ENCODE results near the gene FOXP1.

The FOXP1 gene

GRCh38 chr3:71050538-71051258 lies 532.8 kb downstream of the FOXP1 start:
- Histone ChIP-seq H3K4me1 (ENCODE audit: control insufficient read depth, insufficient read depth, low read length) (peaks cover 54% of the 10 kb centered on the region), H3K27me3 (ENCODE audit: control insufficient read depth, insufficient read depth, low read length) (no peaks in the 10 kb centered on the region), H3K9ac (ENCODE audit: low read length) (no peak overlapping the region), H3K4me3 (ENCODE audit: low read length) (no peak overlapping the region), H3K36me3 (ENCODE audit: control insufficient read depth, insufficient read depth, low read length) (peaks cover 4% of the 10 kb centered on the region), H3K9me3 (ENCODE audit: control insufficient read depth, low read length) (no peaks in the 10 kb centered on the region)

GRCh38 chr3:71050166-71050537 lies 533.4 kb downstream of the FOXP1 start:
- H3K4me3 ChIP-seq (ENCODE audit: low read length) = no peak overlapping the region
- no peaks in the 10 kb centered on the region for H3K27me3 ChIP-seq (ENCODE audit: control insufficient read depth, insufficient read depth, low read length)
- H3K9me3 ChIP-seq (ENCODE audit: control insufficient read depth, low read length) = no peaks in the 10 kb centered on the region
- H3K36me3 ChIP-seq (ENCODE audit: control insufficient read depth, insufficient read depth, low read length) = peaks cover 4% of the 10 kb centered on the region
- H3K9ac ChIP-seq (ENCODE audit: low read length) = no peak overlapping the region
- H3K4me1 ChIP-seq (ENCODE audit: control insufficient read depth, insufficient read depth, low read length) = peaks cover 54% of the 10 kb centered on the region

- no peaks in the 10 kb centered on the region for H3K27me3 ChIP-seq (ENCODE audit: control insufficient read depth, insufficient read depth, low read length)
- H3K9me3 ChIP-seq (ENCODE audit: control insufficient read depth, low read length) = no peaks in the 10 kb centered on the region
- peak overlapping the region; percentile 20 for H3K9ac ChIP-seq (ENCODE audit: low read length)
- peaks cover 54% of the 10 kb centered on the region for H3K4me1 ChIP-seq (ENCODE audit: control insufficient read depth, insufficient read depth, low read length)
- no peak overlapping the region for H3K4me3 ChIP-seq (ENCODE audit: low read length)
- H3K36me3 ChIP-seq (ENCODE audit: control insufficient read depth, insufficient read depth, low read length) = peaks cover 4% of the 10 kb centered on the region
Measured at GRCh38 chr3:71048948-71049347, 534.6 kb downstream of the FOXP1 start.

GRCh38 chr3:71047616-71048531 lies 535.7 kb downstream of the FOXP1 start:
- H3K36me3 ChIP-seq (ENCODE audit: control insufficient read depth, insufficient read depth, low read length) = peaks cover 4% of the 10 kb centered on the region
- H3K4me3 ChIP-seq (ENCODE audit: low read length) = no peak overlapping the region
- H3K4me1 ChIP-seq (ENCODE audit: control insufficient read depth, insufficient read depth, low read length) = peaks cover 43% of the 10 kb centered on the region
- H3K27me3 ChIP-seq (ENCODE audit: control insufficient read depth, insufficient read depth, low read length) = no peaks in the 10 kb centered on the region
- H3K9ac ChIP-seq (ENCODE audit: low read length) = no peak overlapping the region
- H3K9me3 ChIP-seq (ENCODE audit: control insufficient read depth, low read length) = no peaks in the 10 kb centered on the region

- Histone ChIP-seq H3K9me3 (ENCODE audit: control insufficient read depth, low read length) (no peaks in the 10 kb centered on the region), H3K36me3 (ENCODE audit: control insufficient read depth, insufficient read depth, low read length) (peaks cover 4% of the 10 kb centered on the region), H3K4me1 (ENCODE audit: control insufficient read depth, insufficient read depth, low read length) (peaks cover 32% of the 10 kb centered on the region), H3K9ac (ENCODE audit: low read length) (no peak overlapping the region), H3K27me3 (ENCODE audit: control insufficient read depth, insufficient read depth, low read length) (no peaks in the 10 kb centered on the region), H3K4me3 (ENCODE audit: low read length) (no peak overlapping the region)
Measured at GRCh38 chr3:71046791-71047190, 536.7 kb downstream of the FOXP1 start.

GRCh38 chr3:71045917-71046282 lies 537.6 kb downstream of the FOXP1 start:
- no peaks in the 10 kb centered on the region for H3K27me3 ChIP-seq (ENCODE audit: control insufficient read depth, insufficient read depth, low read length)
- H3K36me3 ChIP-seq (ENCODE audit: control insufficient read depth, insufficient read depth, low read length) = peaks cover 4% of the 10 kb centered on the region
- H3K4me3 ChIP-seq (ENCODE audit: low read length) = no peak overlapping the region
- H3K9me3 ChIP-seq (ENCODE audit: control insufficient read depth, low read length) = no peaks in the 10 kb centered on the region
- H3K4me1 ChIP-seq (ENCODE audit: control insufficient read depth, insufficient read depth, low read length) = peaks cover 23% of the 10 kb centered on the region
- H3K9ac ChIP-seq (ENCODE audit: low read length) = no peak overlapping the region

- Histone ChIP-seq H3K4me3 (ENCODE audit: low read length) (no peak overlapping the region), H3K27me3 (ENCODE audit: control insufficient read depth, insufficient read depth, low read length) (no peaks in the 10 kb centered on the region), H3K36me3 (ENCODE audit: control insufficient read depth, insufficient read depth, low read length) (peaks cover 4% of the 10 kb centered on the region), H3K9me3 (ENCODE audit: control insufficient read depth, low read length) (no peaks in the 10 kb centered on the region), H3K9ac (ENCODE audit: low read length) (no peak overlapping the region), H3K4me1 (ENCODE audit: control insufficient read depth, insufficient read depth, low read length) (peaks cover 18% of the 10 kb centered on the region)
Measured at GRCh38 chr3:71045212-71045916, 538.2 kb downstream of the FOXP1 start.

- H3K4me3 ChIP-seq (ENCODE audit: low read length) = no peak overlapping the region
- H3K9ac ChIP-seq (ENCODE audit: low read length) = no peak overlapping the region
- peaks cover 4% of the 10 kb centered on the region for H3K36me3 ChIP-seq (ENCODE audit: control insufficient read depth, insufficient read depth, low read length)
- no peaks in the 10 kb centered on the region for H3K27me3 ChIP-seq (ENCODE audit: control insufficient read depth, insufficient read depth, low read length)
- no peaks in the 10 kb centered on the region for H3K9me3 ChIP-seq (ENCODE audit: control insufficient read depth, low read length)
- no peaks in the 10 kb centered on the region for H3K4me1 ChIP-seq (ENCODE audit: control insufficient read depth, insufficient read depth, low read length)
Measured at GRCh38 chr3:71042759-71043158, 540.8 kb downstream of the FOXP1 start.

- no peaks in the 10 kb centered on the region for H3K27me3 ChIP-seq (ENCODE audit: control insufficient read depth, insufficient read depth, low read length)
- H3K9ac ChIP-seq (ENCODE audit: low read length) = no peak overlapping the region
- H3K4me3 ChIP-seq (ENCODE audit: low read length) = no peak overlapping the region
- no peaks in the 10 kb centered on the region for H3K36me3 ChIP-seq (ENCODE audit: control insufficient read depth, insufficient read depth, low read length)
- no peaks in the 10 kb centered on the region for H3K4me1 ChIP-seq (ENCODE audit: control insufficient read depth, insufficient read depth, low read length)
- H3K9me3 ChIP-seq (ENCODE audit: control insufficient read depth, low read length) = no peaks in the 10 kb centered on the region
Measured at GRCh38 chr3:71041371-71041770, 542.2 kb downstream of the FOXP1 start.

- H3K36me3 ChIP-seq (ENCODE audit: control insufficient read depth, insufficient read depth, low read length) = no peaks in the 10 kb centered on the region
- H3K4me1 ChIP-seq (ENCODE audit: control insufficient read depth, insufficient read depth, low read length) = peaks cover 11% of the 10 kb centered on the region
Measured at GRCh38 chr3:71039332-71039731, 544.2 kb downstream of the FOXP1 start.

GRCh38 chr3:71037775-71038174 lies 545.8 kb downstream of the FOXP1 start:
- no peaks in the 10 kb centered on the region for H3K9me3 ChIP-seq (ENCODE audit: control insufficient read depth, low read length)
- peaks cover 5% of the 10 kb centered on the region for H3K36me3 ChIP-seq (ENCODE audit: control insufficient read depth, insufficient read depth, low read length)
- no peaks in the 10 kb centered on the region for H3K27me3 ChIP-seq (ENCODE audit: control insufficient read depth, insufficient read depth, low read length)
- peaks cover 11% of the 10 kb centered on the region for H3K4me1 ChIP-seq (ENCODE audit: control insufficient read depth, insufficient read depth, low read length)
- no peak overlapping the region for H3K9ac ChIP-seq (ENCODE audit: low read length)
- no peak overlapping the region for H3K4me3 ChIP-seq (ENCODE audit: low read length)

More at GRCh38 chr3:71039332-71039731, 544.2 kb downstream of the FOXP1 start:
- Histone ChIP-seq H3K4me3 (ENCODE audit: low read length) (no peak overlapping the region), H3K9me3 (ENCODE audit: control insufficient read depth, low read length) (no peaks in the 10 kb centered on the region), H3K9ac (ENCODE audit: low read length) (no peak overlapping the region), H3K27me3 (ENCODE audit: control insufficient read depth, insufficient read depth, low read length) (no peaks in the 10 kb centered on the region)

- Histone ChIP-seq H3K27me3 (ENCODE audit: control insufficient read depth, insufficient read depth, low read length) (no peaks in the 10 kb centered on the region), H3K4me3 (ENCODE audit: low read length) (no peak overlapping the region), H3K9me3 (ENCODE audit: control insufficient read depth, low read length) (no peaks in the 10 kb centered on the region), H3K36me3 (ENCODE audit: control insufficient read depth, insufficient read depth, low read length) (peaks cover 5% of the 10 kb centered on the region), H3K4me1 (ENCODE audit: control insufficient read depth, insufficient read depth, low read length) (peaks cover 25% of the 10 kb centered on the region), H3K9ac (ENCODE audit: low read length) (no peak overlapping the region)
Measured at GRCh38 chr3:71035886-71036285, 547.6 kb downstream of the FOXP1 start.
